Measurements from ENCODE around the gene ZNF483. TPM values are rescaled to one million over a fixed set of nuclear protein-coding genes. Genes with fewer than 3 reads are reported as not detected.
A peak's percentile ranks its signal among the peaks of the same experiment; 100 is the strongest.
"Not testable (repeated sequence)": the region's sequence is repeated elsewhere in the genome, so short reads cannot be mapped to it uniquely, and the experiment has no call there.

ZNF483 gene
- total and polyA plus RNA-seq, 9 of the 15 experiments (the other 6 are each of a cell fraction or from before 2014, with no cell fraction given): 0.04 to 1.0 (median 0.38) TPM

GRCh38 chr9:111566234-111566633 is 41.3 kb downstream of the ZNF483 start (continued):
- TF ChIP-seq CBFA2T2 (conservative IDR thresholded peaks at IDR 0.05) (no peak), NR2F6 (CRISPR knock-in tag; IDR thresholded peaks at IDR 0.05) (no peak)

DNA sequence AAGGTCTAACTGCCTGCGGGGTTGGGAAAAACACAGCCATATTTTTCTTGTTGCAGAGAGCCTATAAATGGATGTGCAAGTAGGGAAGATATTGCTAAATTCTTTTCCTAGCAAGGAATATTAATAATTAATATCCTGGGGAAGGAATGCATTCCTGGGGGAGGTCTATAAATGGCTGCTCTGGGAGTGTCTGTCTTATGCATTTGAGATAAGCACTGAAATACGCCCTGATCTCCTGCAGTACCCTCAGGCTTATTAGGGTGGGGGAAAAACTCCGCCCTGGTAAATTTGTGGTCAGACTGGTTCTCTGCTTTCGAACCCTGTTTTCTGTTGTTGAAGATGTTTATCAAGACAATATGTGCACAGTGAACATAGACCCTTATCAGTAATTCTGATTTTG is 43.1 kb downstream of the ZNF483 start:
- H3K4me2 ChIP-seq (ENCODE audit: insufficient read depth, low read length); H3K27ac ChIP-seq (ENCODE audit: extremely low read depth, low read depth, low read length); POLR2A ChIA-PET; H3K9me3 ChIP-seq (replicated peaks; ENCODE audit: control insufficient read depth, insufficient read depth, low read depth, low read length); H3K4me1 ChIP-seq (replicated peaks in 1 of 2; ENCODE audit: control insufficient read depth in 2 of 2, insufficient read depth in 2 of 2, low read length in 2 of 2); H2AFZ ChIP-seq (ENCODE audit: low read depth, low read length); intact Hi-C loops (cut with micrococcal nuclease); FAIRE-seq; DNase-seq (ENCODE audit: extremely low read depth in 1 of 4, low spot score in 3 of 4); H3K4me3 ChIP-seq; in situ Hi-C loops (cut with MboI); H3K9ac ChIP-seq (ENCODE audit: insufficient read depth in 1 of 2, low read depth in 2 of 2, low read length in 2 of 2); ATAC-seq; H3K27me3 ChIP-seq (ENCODE audit: control insufficient read depth in 2 of 2, insufficient read depth in 2 of 2, low read length in 2 of 2); H3K79me2 ChIP-seq (ENCODE audit: control insufficient read depth, insufficient read depth, low read length); CTCF ChIA-PET (ENCODE audit: low intra/inter-chr PET ratio); BruUV-seq (replicated peaks); H3K36me3 ChIP-seq (ENCODE audit: control insufficient read depth, insufficient read depth, low read length); H3K9me1 ChIP-seq (ENCODE audit: control insufficient read depth, insufficient read depth, low read length); H4K20me1 ChIP-seq (replicated peaks; ENCODE audit: control insufficient read depth, insufficient read depth, low read length): not testable (repeated sequence)
- TF ChIP-seq TRIM28 (IDR thresholded peaks at IDR 0.05) (peak; percentile 63; the same call in 1 of the 2 replicates), CBX5 (IDR thresholded peaks at IDR 0.05; ENCODE audit: borderline replicate concordance, low read depth) (peak; percentile 85)
- WGBS (ENCODE audit: insufficient coverage, low coverage, missing lambda C conversion rate): 10% methylated on average over 4 of the region's 4 CpGs

- in situ Hi-C loops (cut with MboI) (no loop called here), intact Hi-C loops (cut with micrococcal nuclease) (no loop called here)
- no TSS peak for BruUV-seq (replicated peaks)
- Histone ChIP-seq H3K9me1 (ENCODE audit: control insufficient read depth, insufficient read depth, low read length) (no peaks in the 10 kb centered on the region), H3K27me3 (ENCODE audit: control insufficient read depth in 2 of 2, insufficient read depth in 2 of 2, low read length in 2 of 2) (peaks cover 0 to 6% of the 10 kb centered on the region in 2 experiments; a peak in 2 of 5 replicates), H3K4me3 (no peak overlapping the region), H3K79me2 (ENCODE audit: control insufficient read depth, insufficient read depth, low read length) (no peaks in the 10 kb centered on the region), H2AFZ (ENCODE audit: low read depth, low read length) (no peak overlapping the region), H3K27ac (ENCODE audit: extremely low read depth, low read depth, low read length) (no peak overlapping the region), H3K36me3 (ENCODE audit: control insufficient read depth, insufficient read depth, low read length) (no peaks in the 10 kb centered on the region), H3K9me3 (replicated peaks; ENCODE audit: control insufficient read depth, insufficient read depth, low read depth, low read length) (no peaks in the 10 kb centered on the region; the same call in 1 of the 2 replicates), H4K20me1 (replicated peaks; ENCODE audit: control insufficient read depth, insufficient read depth, low read length) (no peaks in the 10 kb centered on the region), H3K9ac (ENCODE audit: insufficient read depth in 1 of 2, low read depth in 2 of 2, low read length in 2 of 2) (no peak overlapping the region), H3K4me2 (ENCODE audit: insufficient read depth, low read length) (no peak overlapping the region), H3K4me1 (replicated peaks in 1 of 2; ENCODE audit: control insufficient read depth in 2 of 2, insufficient read depth in 2 of 2, low read length in 2 of 2) (no peaks in the 10 kb centered on the region)
- ChIA-PET CTCF (ENCODE audit: low intra/inter-chr PET ratio) (no interaction called here), POLR2A (interaction anchor here (0.7 kb wide), 1 partner anchor 35 kb away, joined by 3 read pairs; no protein-coding TSS in a partner anchor)
- ATAC-seq: no peak
- TF ChIP-seq NFIC (IDR thresholded peaks at IDR 0.05): no peak
- TF ChIP-seq ZFX (CRISPR knock-in tag; IDR thresholded peaks at IDR 0.05): no peak
- no peak for TF ChIP-seq SNIP1 (IDR thresholded peaks at IDR 0.05; ENCODE audit: low read depth)
- no peak for TF ChIP-seq BCL6 (CRISPR knock-in tag; IDR thresholded peaks at IDR 0.05)
- TF ChIP-seq RBM25 (IDR thresholded peaks at IDR 0.05; ENCODE audit: low read depth, low read length, severe bottlenecking): no peak
- TF ChIP-seq, protein P1, sequence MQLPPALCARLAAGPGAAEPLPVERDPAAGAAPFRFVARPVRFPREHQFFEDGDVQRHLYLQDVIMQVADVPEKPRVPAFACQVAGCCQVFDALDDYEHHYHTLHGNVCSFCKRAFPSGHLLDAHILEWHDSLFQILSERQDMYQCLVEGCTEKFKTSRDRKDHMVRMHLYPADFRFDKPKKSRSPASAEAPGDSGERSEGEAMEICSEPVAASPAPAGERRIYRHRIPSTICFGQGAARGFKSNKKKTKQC (CRISPR knock-in tag; IDR thresholded peaks at IDR 0.05): no peak
- no peak for TF ChIP-seq ZNF311 (CRISPR knock-in tag; IDR thresholded peaks at IDR 0.05)
- TF ChIP-seq NR3C1 (CRISPR knock-in tag; IDR thresholded peaks at IDR 0.05): no peak
- 0% methylated on average over 4 of the region's 4 CpGs for WGBS (ENCODE audit: insufficient coverage, low coverage, missing lambda C conversion rate)
- FAIRE-seq: no peak
- DNase-seq (ENCODE audit: extremely low read depth in 1 of 4, low spot score in 3 of 4): no peak
Observed at GRCh38 chr9:111572950-111573604, 48.1 kb downstream of the ZNF483 start.

Measured in K562 (cell line).